H1 (cell line): ENCODE results near the gene MAST1. TPM values are rescaled to one million over a fixed set of nuclear protein-coding genes. Genes with fewer than 3 reads are reported as not detected.
A peak's percentile ranks its signal among the peaks of the same experiment; 100 is the strongest.

Source experiments
- CTCF ChIA-PET: fragments of 300-600 bp; sonication (Branson Sonifier 250); formaldehyde crosslinking; loops from one replicate; lab custom pipeline; 2021; ENCODE audit not compliant: partially characterized antibody; lab: Charles Lee
- POLR2A ChIA-PET: fragments of 300-600 bp; sonication (Branson Sonifier 250); formaldehyde crosslinking; loops from one replicate; lab custom pipeline; 2021; ENCODE audit warnings: inconsistent platforms; ENCODE audit not compliant: partially characterized antibody; lab: Charles Lee
- DNase-seq, 2 experiments: peaks; one replicate each; pipeline versions ENCODE4 v3.0.0 to v3.0.0-alpha.2; 2010 to 2022; ENCODE audit warnings: low spot score in 2 of 2, low read depth in 1 of 2, mixed read lengths in 1 of 2
- FAIRE-seq: peaks from 2 replicates; lab custom pipeline; 2011; peaks lifted over from hg19 to GRCh38; lab: Jason Lieb, UNC
- H2AFZ ChIP-seq: 2 replicates; pipeline ENCODE4 v1.8.1; 2012; ENCODE audit warnings: low read length, inconsistent platforms
- H2AK5ac ChIP-seq: 2 replicates; pipeline ENCODE4 v1.6.1; 2013; ENCODE audit warnings: low read depth, low read length
- H2BK120ac ChIP-seq: replicated peaks from 2 replicates; pipeline ENCODE3; 2013; ENCODE audit warnings: low read depth, low read length, inconsistent platforms
- H2BK12ac ChIP-seq: 2 replicates; pipeline ENCODE4 v1.6.1; 2013; ENCODE audit warnings: low read depth, low read length
- H2BK15ac ChIP-seq: 2 replicates; pipeline ENCODE4 v1.6.1; 2013; ENCODE audit warnings: low read length
- H2BK20ac ChIP-seq: 2 replicates; pipeline ENCODE4 v1.6.1; 2013; ENCODE audit warnings: low read length
- H2BK5ac ChIP-seq: 2 replicates; pipeline ENCODE4 v1.6.1; 2013; ENCODE audit warnings: low read depth, low read length
- H3K14ac ChIP-seq: 2 replicates; pipeline ENCODE4 v1.6.1; 2013; ENCODE audit warnings: inconsistent platforms; ENCODE audit not compliant: insufficient read length
- H3K18ac ChIP-seq: 2 replicates; pipeline ENCODE4 v1.6.1; 2013; ENCODE audit warnings: low read length; ENCODE audit errors: extremely low read depth
- H3K23ac ChIP-seq: 2 replicates; pipeline ENCODE4 v1.6.1; 2013; ENCODE audit warnings: inconsistent platforms; ENCODE audit not compliant: insufficient read length
- H3K23me2 ChIP-seq: 2 replicates; pipeline ENCODE4 v1.6.1; 2013; ENCODE audit warnings: low read depth, low read length
- H3K27ac ChIP-seq: 2 replicates; pipeline ENCODE4 v1.6.1; 2011; ENCODE audit warnings: low read depth, low read length, inconsistent platforms
- H3K27me3 ChIP-seq, 4 experiments: replicated peaks in 1 of 4; 1 replicate in 1 of 4; 2 replicates in 3 of 4; pipeline versions ENCODE4 v1.6.1 to v1.8.1; 2011 to 2013; ENCODE audit warnings: low read length in 3 of 4, mild to moderate bottlenecking in 3 of 4, inconsistent platforms in 2 of 4, mixed read lengths in 2 of 4, moderate library complexity in 1 of 4; ENCODE audit not compliant: control insufficient read depth in 3 of 4, insufficient read depth in 3 of 4; ENCODE audit errors: extremely low read depth in 1 of 4
- H3K36me3 ChIP-seq, 4 experiments: 2 replicates each; pipeline versions ENCODE4 v1.6.1 to v1.8.1; 2011 to 2013; ENCODE audit warnings: mild to moderate bottlenecking in 4 of 4, low read length in 3 of 4, moderate library complexity in 2 of 4, control low read depth in 1 of 4, inconsistent platforms in 1 of 4; ENCODE audit not compliant: insufficient read depth in 4 of 4, control insufficient read depth in 2 of 4
- H3K4ac ChIP-seq: replicated peaks from 2 replicates; pipeline ENCODE3; 2013; ENCODE audit warnings: low read length, low read depth, mixed read lengths, inconsistent platforms; ENCODE audit not compliant: insufficient read length
- H3K4me1 ChIP-seq, 4 experiments: replicated peaks in 1 of 4; 1 replicate in 1 of 4; 2 replicates in 3 of 4; pipeline versions ENCODE4 v1.6.1 to v1.8.1; 2011 to 2013; ENCODE audit warnings: low read length in 3 of 4, inconsistent platforms in 2 of 4, mixed read lengths in 1 of 4; ENCODE audit not compliant: insufficient read depth in 4 of 4, control insufficient read depth in 3 of 4
- H3K4me2 ChIP-seq, 2 experiments: 2 replicates each; pipeline versions ENCODE4 v1.6.1 to v1.8.1; 2011 to 2013; ENCODE audit warnings: low read depth in 2 of 2, low read length in 2 of 2, control low read depth in 1 of 2, inconsistent platforms in 1 of 2, mild to moderate bottlenecking in 1 of 2; ENCODE audit not compliant: insufficient read depth in 1 of 2
- H3K4me3 ChIP-seq, 4 experiments: fragments of 200-600, 300-600 bp in 1 of 4; sonication (generic), shearing (Covaris generic), sonication (Bioruptor Twin) in 1 of 4; 2 replicates each; pipeline versions ENCODE4 v1.5.1 to v1.8.1; 2011 to 2016; ENCODE audit warnings: low read length in 4 of 4, low read depth in 3 of 4, control low read depth in 2 of 4, inconsistent platforms in 2 of 4, mild to moderate bottlenecking in 2 of 4, mixed read lengths in 1 of 4, moderate library complexity in 1 of 4; ENCODE audit not compliant: insufficient read depth in 2 of 4; ENCODE audit errors: extremely low read depth in 1 of 4
- H3K56ac ChIP-seq: replicated peaks from 2 replicates; pipeline ENCODE3; 2013; ENCODE audit warnings: low read depth, mild to moderate bottlenecking, mixed read lengths, low read length, inconsistent platforms; ENCODE audit not compliant: insufficient read length
- H3K79me1 ChIP-seq: 2 replicates; pipeline ENCODE4 v1.6.1; 2013; ENCODE audit warnings: low read depth, low read length, control low read depth
- H3K79me2 ChIP-seq, 2 experiments: 2 replicates each; pipeline versions ENCODE4 v1.6.1 to v1.8.1; 2012 to 2013; ENCODE audit warnings: low read length in 2 of 2, mild to moderate bottlenecking in 2 of 2, inconsistent platforms in 1 of 2; ENCODE audit not compliant: insufficient read depth in 2 of 2, control insufficient read depth in 1 of 2
- H3K9ac ChIP-seq, 4 experiments: replicated peaks in 1 of 4; 1 replicate in 1 of 4; 2 replicates in 3 of 4; pipeline versions ENCODE4 v1.6.1 to v1.8.1; 2011 to 2013; ENCODE audit warnings: low read depth in 3 of 4, low read length in 3 of 4, control low read depth in 2 of 4, mild to moderate bottlenecking in 2 of 4, moderate library complexity in 2 of 4, inconsistent platforms in 1 of 4; ENCODE audit errors: extremely low read depth in 1 of 4
- H3K9me3 ChIP-seq, 2 experiments: 2 replicates each; pipeline versions ENCODE4 v1.6.1 to v1.8.1; 2012 to 2013; ENCODE audit warnings: mild to moderate bottlenecking in 2 of 2, moderate library complexity in 2 of 2, control low read depth in 1 of 2, inconsistent platforms in 1 of 2, low read depth in 1 of 2, low read length in 1 of 2, mixed read lengths in 1 of 2; ENCODE audit not compliant: insufficient read depth in 2 of 2
- H4K20me1 ChIP-seq, 2 experiments: replicated peaks in 1 of 2; 2 replicates each; pipeline versions ENCODE3 to v1.8.1; 2011 to 2013; ENCODE audit warnings: inconsistent platforms in 2 of 2, low read length in 2 of 2, mild to moderate bottlenecking in 1 of 2; ENCODE audit not compliant: insufficient read depth in 2 of 2, control insufficient read depth in 1 of 2
- H4K5ac ChIP-seq: 2 replicates; pipeline ENCODE4 v1.6.1; 2013; ENCODE audit warnings: low read length, low read depth, mixed read lengths, inconsistent platforms; ENCODE audit not compliant: insufficient read length
- H4K8ac ChIP-seq: 2 replicates; pipeline ENCODE4 v1.8.0; 2013; ENCODE audit warnings: mild to moderate bottlenecking, moderate library complexity, low read length, inconsistent platforms; ENCODE audit not compliant: insufficient read depth; ENCODE audit errors: extremely low read depth
- H4K91ac ChIP-seq: replicated peaks from 2 replicates; pipeline ENCODE3; 2013; ENCODE audit warnings: low read length, mixed read lengths, inconsistent platforms; ENCODE audit not compliant: insufficient read length
- CHD1 ChIP-seq: IDR thresholded peaks from 2 replicates; pipeline ENCODE4 v1.6.1; 2012; ENCODE audit warnings: low read depth, low read length, improper control_type of control experiment
- HDAC6 ChIP-seq: IDR thresholded peaks from one replicate; pipeline ENCODE4 v1.7.1; 2012; ENCODE audit warnings: low read depth, mild to moderate bottlenecking, inconsistent platforms, low read length, moderate library complexity
- PHF8 ChIP-seq: fragments of 200-600 bp; sonication (generic); conservative IDR thresholded peaks from 2 replicates; pipeline ENCODE4 v1.7.1; 2012; ENCODE audit warnings: low read depth, mild to moderate bottlenecking, inconsistent platforms, low read length, moderate library complexity
- RXRA ChIP-seq: IDR thresholded peaks from 2 replicates; pipeline ENCODE4 v1.6.1; 2011; ENCODE audit warnings: low read depth, mild to moderate bottlenecking, low read length, moderate library complexity; ENCODE audit not compliant: insufficient read depth
- SIRT6 ChIP-seq: IDR thresholded peaks from one replicate; pipeline ENCODE4 v1.7.1; 2012; ENCODE audit warnings: low read length, inconsistent platforms
- TCF12 ChIP-seq: IDR thresholded peaks from 2 replicates; pipeline ENCODE4 v1.6.1; 2011; ENCODE audit warnings: low read depth, mild to moderate bottlenecking, low read length
- ZNF274 ChIP-seq: IDR thresholded peaks from 2 replicates; pipeline ENCODE4 v1.7.0; 2012; ENCODE audit warnings: low read length, borderline replicate concordance; ENCODE audit errors: extremely low read depth
- WGBS, 2 experiments: shearing (Covaris generic) in 1 of 2; methylation state at CpG; one replicate each; pipeline versions ENCODE4 v1.1.6 to v1.1.7; 2013 to 2015; ENCODE audit warnings: low lambda C conversion rate in 2 of 2, mixed read lengths in 2 of 2, inconsistent platforms in 1 of 2, low coverage in 1 of 2, missing lambda C conversion rate in 1 of 2; ENCODE audit not compliant: insufficient replicate concordance in 2 of 2, insufficient coverage in 1 of 2, insufficient read length in 1 of 2; ENCODE audit errors: extremely low coverage in 1 of 2, missing lambda C conversion rate in 1 of 2; 5-methylcytosine and 5-hydroxymethylcytosine counted together
- polyA plus RNA-seq, 7 experiments: library from polyadenylated mRNA; depleted of rRNA in 3 of 7; stranded (reverse) in 5 of 7; unstranded in 2 of 7; fragments of >200 nt in 5 of 7; fragments of 200-250 nt in 2 of 7; gene quantifications; 1 replicate in 5 of 7; 2 replicates in 1 of 7; 4 replicates in 1 of 7; pipeline versions ENCODE4 v1.2.1 to v1.2.3, GENCODE V29; 2011 to 2013; ENCODE audit warnings: missing spikeins in 2 of 7, mixed read lengths in 2 of 7
- total RNA-seq: library from RNA; stranded (reverse); fragmentation: NEBNext Ultra II Directional; extraction: Animal tissue kit (Norgen Biotek cat#: 25700); gene quantifications from 2 replicates; pipeline ENCODE4 v1.2.1, GENCODE V29; 2021
- TF ChIP-seq, protein P1 (sequence below): IDR thresholded peaks from 2 replicates; pipeline ENCODE4 v1.6.1; 2012; ENCODE audit warnings: inconsistent platforms
- TF ChIP-seq, protein P2 (sequence below): IDR thresholded peaks from 2 replicates; pipeline ENCODE4 v1.6.1; 2011; ENCODE audit warnings: low read length, improper control_type of control experiment
- TF ChIP-seq, protein P3 (sequence below), 3 experiments: IDR thresholded peaks; 1 replicate in 2 of 3; 2 replicates in 1 of 3; pipeline versions ENCODE4 v1.5.1 to v1.6.1; 2011; ENCODE audit warnings: low read length in 3 of 3, mild to moderate bottlenecking in 3 of 3, inconsistent platforms in 2 of 3, low read depth in 1 of 3, moderate library complexity in 1 of 3; ENCODE audit not compliant: insufficient read depth in 1 of 3; ENCODE audit errors: control extremely low read depth in 1 of 3

MAST1 gene
- total and polyA plus RNA-seq, 2 of the 8 experiments (the other 6 are each of a cell fraction or from before 2014, with no cell fraction given), result 15.6 to 28.3 TPM

DNA sequence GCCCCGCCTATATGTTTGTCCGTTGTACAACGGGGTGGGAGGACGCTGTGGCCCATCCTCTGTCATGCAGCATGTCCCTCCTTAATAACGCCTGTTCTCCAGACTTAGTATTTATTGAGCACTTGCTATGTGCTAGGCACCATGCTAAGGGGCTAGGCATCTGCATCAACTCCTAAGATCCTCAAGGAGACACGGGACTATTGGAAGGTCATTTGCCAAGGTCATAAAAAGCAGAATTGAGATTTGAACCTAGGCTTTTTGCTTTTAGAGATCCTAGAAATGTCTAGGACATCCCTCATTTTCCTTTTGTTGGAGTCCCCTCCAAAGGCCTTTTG is 1.8 kb upstream of the MAST1 start:
- Histone ChIP-seq H3K36me3 (no peaks in the 10 kb centered on the region), H4K20me1 (peaks cover 0 to 20% of the 10 kb centered on the region in 2 experiments), H3K23me2 (peaks cover 25% of the 10 kb centered on the region), H3K4me2 (peak overlapping the region; percentile 81 to 88), H4K5ac (no peak overlapping the region), H3K27me3 (peaks cover 0 to 13% (median 9%) of the 10 kb centered on the region in 4 experiments; a peak in 5 of 7 replicates), H2BK20ac (no peak overlapping the region), H3K27ac (peak overlapping the region; percentile 6; the same call in 1 of the 2 replicates), H3K9ac (no peak overlapping the region), H2BK120ac (no peak overlapping the region), H4K91ac (no peak overlapping the region), H3K14ac (no peak overlapping the region), H3K9me3 (no peaks in the 10 kb centered on the region), H3K23ac (no peak overlapping the region), H3K56ac (no peak overlapping the region), H3K4ac (no peak overlapping the region), H2BK12ac (no peak overlapping the region; the same call in 1 of the 2 replicates), H2AFZ (no peak overlapping the region), H2AK5ac (no peak overlapping the region), H3K79me2 (no peaks in the 10 kb centered on the region), H3K79me1 (no peaks in the 10 kb centered on the region; the same call in 1 of the 2 replicates), H2BK5ac (0 out of 2 replicates have a peak overlapping the region, but pooled peaks have one; percentile 20), H3K4me3 (peak overlapping the region in 1 of 4 experiments; percentile 81; a peak in 1 of 8 replicates), H3K18ac (no peak overlapping the region), H4K8ac (no peak overlapping the region), H2BK15ac (no peak overlapping the region; the same call in 1 of the 2 replicates), H3K4me1 (peaks cover 8 to 44% (median 21%) of the 10 kb centered on the region in 4 experiments)
- no peak for FAIRE-seq
- CTCF ChIA-PET, result interaction anchor here (1.2 to 1.5 kb wide), 4 partner anchors 8 to 50 kb away, joined by 3 to 18 read pairs (median 8); partner anchors contain the start of gene KLF1
- no peak for DNase-seq
- WGBS, 2 experiments, result 21% methylated on average over 6 of the region's 6 CpGs; no CpG with 5 or more reads in 1 of the 2 experiments
- POLR2A ChIA-PET, result interaction anchor here (1.0 to 1.4 kb wide), 3 partner anchors 9 to 101 kb away, joined by 4 read pairs; no protein-coding TSS in a partner anchor
- TF ChIP-seq, protein P1, sequence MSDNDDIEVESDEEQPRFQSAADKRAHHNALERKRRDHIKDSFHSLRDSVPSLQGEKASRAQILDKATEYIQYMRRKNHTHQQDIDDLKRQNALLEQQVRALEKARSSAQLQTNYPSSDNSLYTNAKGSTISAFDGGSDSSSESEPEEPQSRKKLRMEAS, result no peak
- no peak for TF ChIP-seq TCF12
- no peak for TF ChIP-seq SIRT6
- no peak for TF ChIP-seq ZNF274
- no peak for TF ChIP-seq RXRA
- TF ChIP-seq, protein P2, sequence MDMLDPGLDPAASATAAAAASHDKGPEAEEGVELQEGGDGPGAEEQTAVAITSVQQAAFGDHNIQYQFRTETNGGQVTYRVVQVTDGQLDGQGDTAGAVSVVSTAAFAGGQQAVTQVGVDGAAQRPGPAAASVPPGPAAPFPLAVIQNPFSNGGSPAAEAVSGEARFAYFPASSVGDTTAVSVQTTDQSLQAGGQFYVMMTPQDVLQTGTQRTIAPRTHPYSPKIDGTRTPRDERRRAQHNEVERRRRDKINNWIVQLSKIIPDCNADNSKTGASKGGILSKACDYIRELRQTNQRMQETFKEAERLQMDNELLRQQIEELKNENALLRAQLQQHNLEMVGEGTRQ, result no peak
- TF ChIP-seq, protein P3, sequence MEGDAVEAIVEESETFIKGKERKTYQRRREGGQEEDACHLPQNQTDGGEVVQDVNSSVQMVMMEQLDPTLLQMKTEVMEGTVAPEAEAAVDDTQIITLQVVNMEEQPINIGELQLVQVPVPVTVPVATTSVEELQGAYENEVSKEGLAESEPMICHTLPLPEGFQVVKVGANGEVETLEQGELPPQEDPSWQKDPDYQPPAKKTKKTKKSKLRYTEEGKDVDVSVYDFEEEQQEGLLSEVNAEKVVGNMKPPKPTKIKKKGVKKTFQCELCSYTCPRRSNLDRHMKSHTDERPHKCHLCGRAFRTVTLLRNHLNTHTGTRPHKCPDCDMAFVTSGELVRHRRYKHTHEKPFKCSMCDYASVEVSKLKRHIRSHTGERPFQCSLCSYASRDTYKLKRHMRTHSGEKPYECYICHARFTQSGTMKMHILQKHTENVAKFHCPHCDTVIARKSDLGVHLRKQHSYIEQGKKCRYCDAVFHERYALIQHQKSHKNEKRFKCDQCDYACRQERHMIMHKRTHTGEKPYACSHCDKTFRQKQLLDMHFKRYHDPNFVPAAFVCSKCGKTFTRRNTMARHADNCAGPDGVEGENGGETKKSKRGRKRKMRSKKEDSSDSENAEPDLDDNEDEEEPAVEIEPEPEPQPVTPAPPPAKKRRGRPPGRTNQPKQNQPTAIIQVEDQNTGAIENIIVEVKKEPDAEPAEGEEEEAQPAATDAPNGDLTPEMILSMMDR (IDR thresholded peaks at IDR 0.05; ENCODE audit: control extremely low read depth in 1 of 3, insufficient read depth in 1 of 3, low read depth in 1 of 3, low read length in 3 of 3), result no peak
- TF ChIP-seq CHD1, result no peak
- TF ChIP-seq HDAC6, result no peak
- no peak for TF ChIP-seq PHF8
